ENCODE measurements around the gene EDIL3. TPM values are rescaled to one million over a fixed set of nuclear protein-coding genes. Genes with fewer than 3 reads are reported as not detected.

EDIL3 gene
- 6.0 and 6.1 TPM in 2 replicates for total RNA-seq

GRCh38 chr5:84384604-84385575 is at the start of gene EDIL3:
Gene EDIL3, minus strand, starts transcription at chr5:84384880. Its CDS starts 506 bp downstream, at chr5:84384374.

All from myometrial cell (primary cell).